CD4-positive, alpha-beta T cell treated with Interleukin-12 subunit alpha and Interleukin-12 subunit beta, for 1 hour (primary cell): ENCODE results near the gene ATP7A.
A peak's percentile ranks its signal among the peaks of the same experiment; 100 is the strongest.
"Not testable (repeated sequence)": the region's sequence is repeated elsewhere in the genome, so short reads cannot be mapped to it uniquely, and the experiment has no call there.

Experiments used
- DNase-seq: peaks from one replicate; pipeline ENCODE4 v3.0.0-alpha.2; 2020

The ATP7A gene

GRCh38 chrX:77910108-77910840 lies at the start of gene ATP7A:
TSS of gene ATP7A (plus strand) at chrX:77910693. CDS start at chrX:77971642, 60,949 bp downstream.
- DNase-seq = peak; percentile 93

GRCh38 chrX:77875372-77875771 lies 35.1 kb upstream of the ATP7A start:
- no peak for DNase-seq

GRCh38 chrX:77881418-77881817 lies 29.1 kb upstream of the ATP7A start:
- not testable (repeated sequence) for DNase-seq

GRCh38 chrX:77892887-77893286 lies 17.6 kb upstream of the ATP7A start:
- DNase-seq = no peak

- no peak for DNase-seq
Observed at GRCh38 chrX:77893713-77894112, 16.8 kb upstream of the ATP7A start.

- DNase-seq = peak; percentile 95
Observed at GRCh38 chrX:77894921-77895886, 15.3 kb upstream of the ATP7A start, which contains the start of gene MAGT1. TSS of gene MAGT1 (minus strand) at chrX:77895435. CDS start at chrX:77895410, 25 bp downstream.

- peak; percentile 92 for DNase-seq
Observed at GRCh38 chrX:77899081-77899828, 11.2 kb upstream of the ATP7A start, which contains the start of gene COX7B. TSS of gene COX7B (plus strand) at chrX:77899468. CDS start at chrX:77899554, 86 bp downstream.

GRCh38 chrX:77900688-77901087 lies 9.8 kb upstream of the ATP7A start:
- DNase-seq = no peak

- DNase-seq = no peak
Observed at GRCh38 chrX:77901506-77901905, 9.0 kb upstream of the ATP7A start.

GRCh38 chrX:77917294-77917933 lies 6.9 kb downstream of the ATP7A start:
- no peak for DNase-seq

GRCh38 chrX:77918568-77918967 lies 8.1 kb downstream of the ATP7A start:
- no peak for DNase-seq

- not testable (repeated sequence) for DNase-seq
Observed at GRCh38 chrX:77919370-77919769, 8.9 kb downstream of the ATP7A start.

- no peak for DNase-seq
Observed at GRCh38 chrX:77922787-77923186, 12.3 kb downstream of the ATP7A start.

GRCh38 chrX:77924320-77924859 lies 13.9 kb downstream of the ATP7A start:
- DNase-seq = no peak

- DNase-seq = no peak
Observed at GRCh38 chrX:77925764-77926163, 15.3 kb downstream of the ATP7A start.

GRCh38 chrX:77930581-77930980 lies 20.1 kb downstream of the ATP7A start:
- DNase-seq = no peak

GRCh38 chrX:77935886-77936285 lies 25.4 kb downstream of the ATP7A start:
- DNase-seq = no peak

- no peak for DNase-seq
Observed at GRCh38 chrX:77936299-77936698, 25.8 kb downstream of the ATP7A start.

- no peak for DNase-seq
Observed at GRCh38 chrX:77937291-77937690, 26.8 kb downstream of the ATP7A start.

- DNase-seq = no peak
Observed at GRCh38 chrX:77938083-77938680, 27.7 kb downstream of the ATP7A start.

- DNase-seq = not testable (repeated sequence)
Observed at GRCh38 chrX:77945031-77945430, 34.5 kb downstream of the ATP7A start.
